Left colon (tissue), 2 donors: Measurements from ENCODE around the gene ABHD17A. TPM values are rescaled to one million over a fixed set of nuclear protein-coding genes. Genes with fewer than 3 reads are reported as not detected.
"Not testable (repeated sequence)": the region's sequence is repeated elsewhere in the genome, so short reads cannot be mapped to it uniquely, and the experiment has no call there.

ENCODE experiments used
- ATAC-seq: fragments of 200-7000 bp; cut with Tn5 transposase; one replicate; pipeline ENCODE4 v1.9.1; 2020; ENCODE audit warnings: mild to moderate bottlenecking, moderate library complexity
- DNase-seq, 2 donors: peaks; one replicate each; pipeline ENCODE4 v3.0.0-alpha.2; 2020
- intact Hi-C, 2 donors: fragments of 100-400 bp; cut with DNase I in 1 of 2; cut with micrococcal nuclease in 1 of 2; formaldehyde crosslinking; loops; one replicate each; pipeline versions ENCODE4 v1.11.2 to v1.14.0; 2022; cut with DNase I, micrococcal nuclease
- long read RNA-seq: library from polyadenylated mRNA; unstranded; transcript quantifications from one replicate; pipeline ENCODE4 v2.0.0, GENCODE V29; 2021
- total RNA-seq, 2 donors: library from RNA; stranded (reverse); fragmentation: NEBNext Ultra II Directional; extraction: Animal tissue kit (Norgen Biotek cat#: 25700); gene quantifications; one replicate each; pipeline ENCODE4 v1.2.1, GENCODE V29; 2021
- donor health status: DM: no; HTN: no; CAD: no.
- donor health status: DM: yes; HTN: yes; CAD: no.

ABHD17A gene
- 10 to 100 TPM; 61.5 to 63.5 TPM for total RNA-seq
- long read RNA-seq, full-length matches to known transcripts, result 27 of 72 reads
- long read RNA-seq, partial matches to known transcripts, result 41 of 72 reads
- long read RNA-seq, other reads (novel, unspliced or antisense), result 4 of 72 reads

GRCh38 chr19:1885398-1886119, at the start of gene ABHD17A:
Gene ABHD17A (minus strand): TSS chr19:1885496. CDS start chr19:1881566, 3,930 bp downstream.
- DNase-seq (peak; percentile 91 to 97), ATAC-seq (peak; percentile 93)
- intact Hi-C loops, result not testable (repeated sequence)

GRCh38 chr19:1933942-1934341, 48.6 kb upstream of the ABHD17A start:
- intact Hi-C loops, result loop anchor here in 1 of 2 donors (10.0 kb wide), 1 partner anchor 151 kb away; no protein-coding TSS in a partner anchor
- DNase-seq (no peak), ATAC-seq (no peak)

GRCh38 chr19:1933244-1933643, 47.9 kb upstream of the ABHD17A start:
- intact Hi-C loops, result loop anchor here in 1 of 2 donors (10.0 kb wide), 1 partner anchor 152 kb away; no protein-coding TSS in a partner anchor
- no peak for DNase-seq
- ATAC-seq, result no peak

- no peak for DNase-seq
- ATAC-seq, result no peak
- intact Hi-C loops, result loop anchor here in 1 of 2 donors (10.0 kb wide), 1 partner anchor 152 kb away; no protein-coding TSS in a partner anchor
Measured at GRCh38 chr19:1932395-1932794, 47.1 kb upstream of the ABHD17A start.

GRCh38 chr19:1931445-1931844, 46.1 kb upstream of the ABHD17A start:
- DNase-seq (no peak), ATAC-seq (no peak)
- intact Hi-C loops, result loop anchor here in 1 of 2 donors (10.0 kb wide), 1 partner anchor 153 kb away; no protein-coding TSS in a partner anchor

DNA sequence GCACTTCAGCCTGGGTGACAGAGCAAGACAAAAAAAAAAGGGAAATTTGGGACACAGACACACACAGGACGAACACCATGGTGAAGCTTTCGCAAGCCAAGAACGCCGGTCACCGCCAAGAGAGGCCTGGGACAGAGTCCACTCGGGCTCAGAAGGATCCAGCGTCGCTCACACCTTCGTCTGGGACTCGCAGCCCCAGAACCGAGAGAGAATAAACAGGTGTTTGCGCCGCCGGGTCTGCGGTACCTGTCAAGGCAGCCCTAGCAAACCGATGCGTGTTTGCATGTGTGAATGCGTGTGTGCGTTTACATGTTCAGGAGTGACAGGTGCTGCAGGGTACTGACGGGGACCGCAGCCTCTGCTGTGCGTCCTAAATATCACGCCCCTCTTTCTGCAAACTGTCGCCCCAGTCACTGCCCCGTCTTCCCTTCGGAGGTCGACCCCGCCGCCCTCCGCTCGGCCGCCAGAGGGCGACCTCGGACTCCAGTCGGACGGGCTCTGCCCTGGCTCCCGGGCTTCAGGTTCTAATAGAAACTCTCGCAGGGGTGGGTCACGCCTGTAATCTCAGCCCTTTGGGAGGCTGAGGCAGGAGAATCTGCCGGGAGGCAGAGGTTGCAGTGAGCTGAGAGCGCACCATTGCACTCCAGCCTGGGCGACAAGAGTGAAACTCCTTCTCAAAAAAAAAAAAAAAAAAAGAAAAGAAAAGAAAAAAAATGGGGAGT, 43.9 kb upstream of the ABHD17A start:
- ATAC-seq (peak; percentile 90), DNase-seq (peak; percentile 74 to 88)
- intact Hi-C loops, result loop anchor here in 1 of 2 donors (10.0 kb wide), 1 partner anchor 706 kb away; no protein-coding TSS in a partner anchor

- DNase-seq, result no peak
Measured at GRCh38 chr19:1925544-1925943, 40.2 kb upstream of the ABHD17A start.

GRCh38 chr19:1924320-1924961, 39.1 kb upstream of the ABHD17A start:
- no peak for DNase-seq
- intact Hi-C loops, result loop anchor here in 1 of 2 donors (10.0 kb wide), 1 partner anchor 710 kb away; no protein-coding TSS in a partner anchor
- no peak for ATAC-seq

More at GRCh38 chr19:1925544-1925943, 40.2 kb upstream of the ABHD17A start:
- no peak for ATAC-seq
- intact Hi-C loops, result loop anchor here in 1 of 2 donors (10.0 kb wide), 1 partner anchor 709 kb away; no protein-coding TSS in a partner anchor

DNA sequence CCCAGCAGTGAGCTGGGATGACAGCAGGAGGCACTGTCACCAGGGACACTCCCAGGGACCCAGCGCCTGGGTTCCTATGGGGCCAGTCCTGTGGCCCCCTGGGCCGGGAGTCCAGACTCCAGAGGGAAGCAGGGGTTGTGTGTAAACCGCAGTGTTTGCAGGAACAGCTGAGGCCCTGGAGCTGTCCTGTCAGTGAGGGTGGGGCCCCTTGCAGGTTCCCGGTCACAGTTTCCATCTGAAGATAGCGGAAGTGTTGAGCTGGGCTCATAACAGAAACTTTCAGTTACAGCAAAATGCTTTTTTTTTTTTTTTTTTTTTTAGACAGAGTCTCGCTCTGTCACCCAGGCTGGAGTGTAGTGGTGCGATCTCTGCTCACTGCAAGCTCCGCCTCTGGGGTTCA, 38.0 kb upstream of the ABHD17A start:
- DNase-seq (no peak), ATAC-seq (peak; percentile 21)
- intact Hi-C loops, result loop anchor here in 1 of 2 donors (10.0 kb wide), 1 partner anchor 711 kb away; no protein-coding TSS in a partner anchor

- intact Hi-C loops, result loop anchor here in 1 of 2 donors (10.0 kb wide), 1 partner anchor 712 kb away; no protein-coding TSS in a partner anchor
- DNase-seq, result no peak
- no peak for ATAC-seq
Measured at GRCh38 chr19:1922803-1923202, 37.5 kb upstream of the ABHD17A start.

DNA sequence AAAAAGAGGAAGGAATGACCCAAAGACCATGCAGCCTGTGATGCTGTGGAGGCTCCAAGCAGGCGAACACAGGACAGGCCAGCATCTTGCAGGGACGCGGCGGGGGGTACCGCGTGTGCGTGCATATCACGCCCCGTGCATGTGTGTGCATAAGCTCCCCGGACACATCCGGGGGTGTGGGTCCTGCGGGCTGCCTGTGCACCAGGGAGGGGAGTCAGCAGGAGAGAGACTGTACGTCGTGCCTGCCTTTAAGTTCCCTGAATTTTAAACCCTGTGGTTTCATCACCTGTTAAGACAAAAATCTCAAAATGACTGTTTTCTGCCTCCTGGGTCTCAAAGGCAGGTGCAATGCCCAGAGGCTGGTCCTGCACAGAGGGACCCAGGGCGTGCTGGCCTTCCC, 36.5 kb upstream of the ABHD17A start:
- no peak for DNase-seq
- intact Hi-C loops, result loop anchor here in 1 of 2 donors (10.0 kb wide), 1 partner anchor 713 kb away; no protein-coding TSS in a partner anchor
- ATAC-seq, result no peak

DNA sequence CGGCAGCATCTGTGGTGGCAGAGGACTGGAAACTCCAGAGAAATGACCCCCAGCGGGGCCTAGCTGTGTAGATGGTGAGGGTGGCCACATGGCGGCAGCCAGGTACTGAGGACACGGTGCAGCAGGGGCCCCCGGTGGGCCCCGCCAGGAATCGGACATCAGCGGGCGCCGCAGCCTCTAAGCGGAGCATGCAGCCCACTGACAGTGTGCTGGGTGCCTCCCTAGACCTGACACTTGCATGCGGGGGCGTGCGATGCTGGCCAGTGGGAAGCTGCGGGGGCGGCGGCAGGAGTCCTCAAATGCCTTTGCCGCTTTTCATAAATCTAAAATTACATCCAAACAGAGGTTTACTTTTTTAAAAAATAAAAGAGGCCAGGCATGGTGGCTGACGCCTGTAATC, 36.0 kb upstream of the ABHD17A start:
- ATAC-seq (no peak), DNase-seq (no peak)
- intact Hi-C loops, result loop anchor here in 1 of 2 donors (10.0 kb wide), 1 partner anchor 713 kb away; no protein-coding TSS in a partner anchor

DNA sequence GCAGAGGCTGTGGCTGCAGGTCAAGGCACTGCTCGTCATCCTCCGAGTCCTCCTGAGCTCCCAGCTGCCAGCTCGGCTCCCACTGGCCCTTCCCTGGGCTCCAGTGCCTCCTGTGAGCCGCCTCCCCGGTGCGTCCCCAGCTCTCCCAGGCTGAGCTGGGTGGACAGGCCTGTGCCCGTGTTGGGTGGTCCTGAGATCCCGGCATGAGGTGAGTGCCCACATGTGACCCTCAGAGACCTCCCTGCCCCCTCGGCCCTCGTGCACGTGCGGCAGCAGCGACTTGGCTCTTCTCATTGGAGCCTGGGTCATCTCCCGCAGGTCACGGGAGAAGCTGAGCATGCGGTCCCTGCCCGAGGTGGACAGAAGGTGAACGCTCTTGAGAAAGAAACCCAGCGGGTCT, 35.3 kb upstream of the ABHD17A start:
- DNase-seq (no peak), ATAC-seq (no peak)
- intact Hi-C loops, result loop anchor here in 1 of 2 donors (10.0 kb wide), 1 partner anchor 714 kb away; no protein-coding TSS in a partner anchor

DNA sequence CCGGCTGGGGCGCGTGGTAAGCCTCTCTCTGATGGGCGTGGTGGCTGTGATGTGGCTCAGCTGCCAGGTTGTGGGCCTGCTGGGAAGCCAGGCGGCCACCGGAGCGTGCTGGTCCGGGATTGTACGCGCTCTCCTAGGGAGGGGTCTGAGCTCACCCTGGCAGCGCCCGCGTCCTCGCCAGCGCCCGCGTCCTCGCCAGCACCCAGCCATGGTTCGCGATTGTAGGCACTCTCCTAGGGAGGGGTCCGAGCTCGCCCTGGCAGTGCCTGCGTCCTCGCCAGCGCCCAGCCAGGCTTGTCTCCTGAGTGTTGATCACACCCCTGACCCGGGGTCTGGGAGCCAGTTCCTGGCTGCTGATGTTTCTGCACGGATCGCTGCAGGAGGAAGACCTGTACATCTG, 33.7 kb upstream of the ABHD17A start:
- DNase-seq (no peak), ATAC-seq (no peak)
- intact Hi-C loops, result no loop called here

DNA sequence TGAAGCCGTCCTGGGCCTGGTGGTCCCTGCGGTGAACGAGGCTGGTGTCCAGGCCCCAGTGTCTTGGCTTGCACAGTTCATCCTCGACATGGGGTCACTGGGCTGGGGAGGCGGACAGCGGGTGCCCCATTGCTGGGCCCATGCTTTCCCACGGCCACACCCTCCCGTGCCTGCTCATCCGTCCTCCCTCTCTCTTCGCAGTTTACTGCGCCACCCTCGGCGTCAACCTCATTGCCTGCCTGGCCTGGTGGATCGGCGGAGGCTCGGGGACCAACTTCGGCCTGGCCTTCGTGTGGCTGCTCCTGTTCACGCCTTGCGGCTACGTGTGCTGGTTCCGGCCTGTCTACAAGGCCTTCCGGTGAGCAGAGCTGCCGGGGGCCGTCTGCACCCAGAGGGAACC, 32.6 kb upstream of the ABHD17A start:
- ATAC-seq (no peak), DNase-seq (no peak)
- intact Hi-C loops, result no loop called here

- ATAC-seq, result no peak
- intact Hi-C loops, result no loop called here
- no peak for DNase-seq
Measured at GRCh38 chr19:1917146-1917545, 31.9 kb upstream of the ABHD17A start.

DNA sequence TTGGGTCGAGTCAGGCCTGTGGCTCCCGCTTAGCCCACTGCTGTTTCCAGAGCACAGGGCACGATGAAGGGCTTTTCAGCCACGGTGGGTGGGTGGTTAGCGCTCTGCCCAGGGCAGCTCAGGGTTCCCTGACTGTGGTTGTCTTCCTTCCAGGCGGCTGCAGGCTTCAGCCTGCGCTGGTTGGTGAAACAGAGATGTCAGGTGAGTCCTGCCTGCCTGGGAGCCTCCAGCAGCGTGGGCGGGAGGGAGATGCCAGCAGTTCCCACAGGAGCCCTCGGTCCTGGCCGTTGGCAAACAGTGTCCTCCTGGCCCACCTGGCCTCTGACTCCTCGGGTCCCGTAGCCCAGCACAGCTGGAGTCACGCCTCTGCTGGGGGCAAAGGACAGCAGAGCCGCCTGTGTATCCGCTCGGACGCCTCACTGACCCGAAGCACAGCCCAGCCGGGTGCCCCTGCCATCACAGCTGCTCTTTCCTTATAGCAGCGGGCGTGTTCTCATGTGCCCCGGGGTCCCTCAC, 29.6 kb upstream of the ABHD17A start:
- ATAC-seq, result no peak
- intact Hi-C loops, result no loop called here

DNA sequence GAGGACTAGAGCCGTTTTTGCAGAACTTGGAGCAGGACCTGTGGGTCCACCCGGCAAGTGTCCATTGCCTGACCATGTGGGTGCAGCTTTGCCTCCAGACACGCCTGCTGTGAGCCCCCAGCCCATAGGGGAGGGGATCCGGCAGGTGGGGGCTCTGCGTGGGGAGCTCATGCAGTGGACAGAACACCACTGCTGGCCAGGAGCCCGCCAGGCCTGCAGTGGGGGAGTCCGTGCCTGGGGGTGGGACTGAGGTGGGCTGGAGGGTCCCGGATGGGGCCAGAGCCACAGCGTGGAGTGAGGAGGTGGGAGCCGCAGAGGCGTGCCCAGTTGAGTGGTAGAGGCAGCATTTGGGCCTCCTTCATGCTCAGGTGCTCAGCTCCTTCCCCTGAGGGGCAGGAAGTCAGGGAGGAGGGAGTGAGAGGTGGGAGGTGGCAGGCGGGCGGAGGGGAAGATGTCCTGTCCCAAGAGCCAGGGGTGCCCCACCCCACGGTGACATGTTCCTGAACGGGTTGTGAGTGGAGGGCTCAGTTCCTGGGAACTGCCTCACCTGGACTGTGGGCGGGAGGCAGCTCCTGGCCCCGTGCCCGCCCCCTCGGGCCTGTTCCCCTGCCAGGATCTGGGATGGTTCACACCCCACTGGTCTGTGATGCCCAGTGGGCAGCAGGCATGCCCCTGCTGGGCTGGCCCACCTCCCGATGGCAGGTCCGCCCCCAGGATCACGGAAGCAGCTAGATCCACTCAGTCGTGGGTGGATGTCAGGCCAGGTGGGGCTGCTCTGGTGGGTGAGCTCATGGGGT, 28.7 kb upstream of the ABHD17A start:
- DNase-seq (no peak), ATAC-seq (no peak)
- intact Hi-C loops, result no loop called here

More for the DNA sequence above, 29.6 kb upstream of the ABHD17A start:
- no peak for DNase-seq
